IPS-18c (cell line): ENCODE results near the gene RRBP1.

Source experiments
- H3K4me3 ChIP-seq: 2 replicates; pipeline ENCODE4 v1.7.0; 2013; ENCODE audit warnings: low read depth, mild to moderate bottlenecking, low read length, moderate library complexity; ENCODE audit not compliant: insufficient read depth
- H3K9me3 ChIP-seq: one replicate; pipeline ENCODE4 v1.6.1; 2013; ENCODE audit warnings: mild to moderate bottlenecking, low read length, moderate library complexity; ENCODE audit not compliant: control insufficient read depth, insufficient read depth

Gene RRBP1

GRCh38 chr20:17645546-17646208 is 36.4 kb downstream of the RRBP1 start:
- no peaks in the 10 kb centered on the region for H3K9me3 ChIP-seq
- no peak overlapping the region for H3K4me3 ChIP-seq

DNA sequence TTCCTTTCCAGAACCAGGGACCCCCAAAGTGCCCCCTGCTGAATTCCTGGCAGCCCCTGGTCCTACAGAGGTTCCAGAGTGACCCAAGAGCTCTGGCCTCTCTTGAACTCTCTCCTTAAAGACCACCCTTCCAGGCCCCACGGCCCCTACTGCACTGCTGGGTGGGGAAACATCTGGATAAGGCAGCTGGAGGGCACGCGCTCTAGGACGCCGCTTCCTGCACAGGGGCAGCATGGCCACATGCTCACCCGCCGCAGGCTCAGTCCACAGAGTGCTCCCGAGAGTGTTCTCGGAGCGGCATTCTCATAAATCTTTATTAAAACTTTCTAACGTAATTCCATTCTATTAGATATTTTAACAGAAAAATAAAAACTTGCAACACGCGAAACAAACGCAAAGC is 37.0 kb downstream of the RRBP1 start:
- Histone ChIP-seq H3K4me3 (no peak overlapping the region), H3K9me3 (no peaks in the 10 kb centered on the region)

DNA sequence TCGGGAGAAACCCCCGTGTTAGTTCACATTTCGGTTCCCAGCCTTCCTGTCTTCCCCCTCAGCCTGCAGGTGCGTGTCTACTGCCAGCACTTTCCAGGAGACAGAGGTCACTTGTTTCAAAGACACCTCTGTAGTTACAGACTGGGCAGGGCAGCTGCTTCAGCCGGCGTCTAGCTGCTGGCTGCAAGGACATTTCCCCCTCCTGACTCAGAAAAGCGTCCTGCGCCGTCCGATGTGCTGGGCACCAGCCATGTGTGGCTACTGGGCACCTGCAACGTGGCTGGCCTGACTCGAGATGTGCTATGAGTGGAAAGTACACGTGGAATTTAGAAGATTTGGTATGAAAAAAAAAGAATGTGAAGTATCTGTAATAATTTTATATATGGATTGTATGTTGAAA is 37.6 kb downstream of the RRBP1 start:
- Histone ChIP-seq H3K4me3 (no peak overlapping the region), H3K9me3 (no peaks in the 10 kb centered on the region)

GRCh38 chr20:17643531-17644188 is 38.4 kb downstream of the RRBP1 start:
- Histone ChIP-seq H3K4me3 (no peak overlapping the region), H3K9me3 (no peaks in the 10 kb centered on the region)

DNA sequence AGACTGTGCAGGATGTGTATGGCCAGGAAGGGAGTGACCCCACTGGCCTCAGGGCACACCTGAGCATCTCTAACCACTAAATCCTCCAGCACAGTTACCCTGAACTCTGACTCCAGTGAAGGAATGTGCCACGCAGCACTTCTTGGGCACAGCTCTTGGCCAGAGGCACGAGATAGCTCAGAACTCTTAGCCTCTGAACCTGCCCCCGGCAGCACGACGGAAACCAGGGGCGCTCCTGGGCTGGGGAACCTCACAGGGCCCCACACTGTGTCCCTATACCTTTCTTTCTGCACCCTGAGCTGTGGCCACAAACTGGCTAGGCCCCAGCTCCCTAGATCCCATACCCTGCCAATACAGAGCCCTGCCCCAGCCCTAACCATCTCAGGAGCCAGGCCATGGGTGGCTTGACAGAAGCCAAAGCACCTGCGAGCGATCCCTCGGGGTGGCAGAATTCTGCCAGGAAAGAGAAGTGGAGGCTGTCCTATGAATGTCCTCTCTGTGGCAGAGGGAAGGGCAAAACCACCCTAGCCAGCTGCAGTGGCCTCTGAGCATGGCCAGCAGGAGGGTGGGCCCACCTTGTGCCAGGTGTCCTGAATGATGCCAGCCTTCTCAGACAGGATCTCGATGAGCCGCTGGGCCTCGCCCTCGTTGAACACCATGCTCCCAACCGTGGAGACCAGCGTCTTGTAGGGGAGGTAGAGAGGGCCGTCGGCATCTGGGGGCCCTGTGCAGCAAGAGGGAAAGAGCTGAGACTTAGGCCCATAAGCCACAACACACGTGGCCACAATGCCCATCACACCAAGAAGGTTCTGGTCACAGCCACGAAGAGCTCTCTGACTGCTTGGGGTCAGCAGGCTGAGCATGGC is 39.4 kb downstream of the RRBP1 start:
- H3K4me3 ChIP-seq, result no peak overlapping the region
- no peaks in the 10 kb centered on the region for H3K9me3 ChIP-seq

GRCh38 chr20:17641993-17642392 is 40.0 kb downstream of the RRBP1 start:
- Histone ChIP-seq H3K4me3 (no peak overlapping the region), H3K9me3 (no peaks in the 10 kb centered on the region)

GRCh38 chr20:17641520-17641964 is 40.5 kb downstream of the RRBP1 start:
- H3K4me3 ChIP-seq, result no peak overlapping the region
- H3K9me3 ChIP-seq, result no peaks in the 10 kb centered on the region

- no peaks in the 10 kb centered on the region for H3K9me3 ChIP-seq
- no peak overlapping the region for H3K4me3 ChIP-seq
These were observed 41.1 kb downstream of the RRBP1 start for GRCh38 chr20:17640875-17641378.

GRCh38 chr20:17640146-17640874 is 41.7 kb downstream of the RRBP1 start:
- Histone ChIP-seq H3K9me3 (no peaks in the 10 kb centered on the region), H3K4me3 (no peak overlapping the region)

GRCh38 chr20:17638835-17639407 is 43.1 kb downstream of the RRBP1 start:
- Histone ChIP-seq H3K9me3 (no peaks in the 10 kb centered on the region), H3K4me3 (no peak overlapping the region)

GRCh38 chr20:17637985-17638640 is 43.9 kb downstream of the RRBP1 start:
- Histone ChIP-seq H3K9me3 (no peaks in the 10 kb centered on the region), H3K4me3 (no peak overlapping the region)

GRCh38 chr20:17637413-17637780 is 44.6 kb downstream of the RRBP1 start:
- Histone ChIP-seq H3K4me3 (no peak overlapping the region), H3K9me3 (no peaks in the 10 kb centered on the region)

DNA sequence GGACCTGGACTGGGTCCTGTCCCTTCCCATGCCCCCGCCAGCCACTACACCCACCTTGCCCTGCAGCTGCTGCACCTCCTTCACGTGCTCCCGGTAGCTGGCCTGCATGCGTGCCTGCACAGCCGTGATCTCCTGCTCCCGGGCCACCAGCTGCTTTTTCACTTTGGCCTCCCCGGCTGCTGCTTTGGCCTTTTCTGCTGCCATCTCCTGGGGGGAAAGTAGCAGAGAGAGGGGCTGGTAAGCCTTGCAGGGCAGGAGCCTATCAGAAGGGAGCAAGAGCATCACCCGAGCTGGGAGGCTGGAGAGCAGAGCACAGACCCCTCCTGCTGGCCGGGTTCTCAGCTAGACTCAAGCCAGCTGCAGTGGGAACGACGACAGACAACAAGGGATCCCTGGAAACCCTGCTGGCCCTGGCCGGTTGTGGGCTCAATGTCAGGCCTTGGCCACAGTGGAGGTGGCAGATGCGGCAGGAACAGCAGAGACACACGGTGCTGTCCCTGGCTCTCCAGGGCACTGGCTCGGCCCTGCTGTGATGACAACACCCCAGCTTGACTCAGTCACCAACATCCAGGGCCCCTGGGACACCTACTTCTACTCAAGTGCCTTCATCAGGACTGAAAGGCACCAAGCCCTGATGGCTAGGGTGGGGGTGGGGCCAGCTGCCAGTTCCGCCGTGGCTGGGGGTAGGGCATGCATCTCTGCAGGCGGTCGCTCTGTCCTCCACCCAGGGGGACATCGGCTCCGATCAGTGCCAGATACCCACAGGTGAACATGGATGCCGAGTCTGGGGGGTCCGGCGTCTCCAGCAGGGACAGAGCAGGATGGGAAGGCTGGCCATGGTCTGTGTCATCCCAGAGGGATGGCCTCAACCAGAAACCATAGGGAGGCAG is 45.3 kb downstream of the RRBP1 start:
- no peaks in the 10 kb centered on the region for H3K9me3 ChIP-seq
- no peak overlapping the region for H3K4me3 ChIP-seq

DNA sequence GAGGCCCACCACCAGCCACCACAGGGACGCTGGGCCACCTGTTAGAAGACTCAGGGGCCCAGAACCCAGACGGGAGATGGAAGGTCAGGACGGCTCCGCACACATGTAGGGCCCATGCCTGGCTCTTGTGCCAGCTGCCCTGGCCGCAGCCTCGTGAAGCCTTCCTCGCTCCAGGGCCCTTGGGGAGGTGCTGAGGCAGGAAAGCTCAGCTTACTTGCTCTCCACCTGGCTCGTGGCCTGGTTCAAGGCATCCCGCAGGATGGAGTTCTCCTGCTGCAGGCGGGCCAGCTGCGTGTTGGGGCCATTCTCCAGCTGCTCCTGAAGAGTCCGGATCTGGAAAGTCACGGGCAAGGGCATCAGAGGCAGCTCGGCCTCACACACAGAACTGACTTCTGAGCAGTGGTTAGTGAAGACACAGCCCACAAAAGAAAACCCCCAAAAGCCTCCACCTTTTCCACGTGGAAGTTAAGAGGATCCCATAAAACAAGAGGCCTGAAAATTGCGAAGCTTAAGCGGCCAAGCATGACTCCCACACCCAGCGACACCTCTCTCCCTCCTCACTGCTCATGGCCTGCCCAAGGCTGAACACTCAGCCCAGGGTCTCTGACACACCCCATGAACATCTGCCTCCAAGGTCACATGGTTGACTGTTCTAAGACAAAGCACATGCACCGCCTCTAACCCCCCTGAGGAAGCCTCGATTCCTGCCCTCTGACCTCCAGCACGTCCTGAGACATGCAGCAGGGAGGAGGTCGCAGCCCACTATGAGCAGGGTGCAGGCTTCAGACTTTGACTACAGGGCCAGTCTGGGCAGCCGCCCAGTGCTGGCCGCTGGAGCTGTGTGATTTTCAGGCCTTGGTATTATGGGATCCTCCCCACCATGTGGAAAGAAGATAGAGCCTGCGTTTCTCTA is 46.5 kb downstream of the RRBP1 start:
- Histone ChIP-seq H3K9me3 (no peaks in the 10 kb centered on the region), H3K4me3 (no peak overlapping the region)
